H54 (cell line): ENCODE data around the gene NSDHL.
A peak's percentile ranks its signal among the peaks of the same experiment; 100 is the strongest.

Source experiments
- DNase-seq: peaks from one replicate; pipeline ENCODE4 v3.0.0; 2011; ENCODE audit warnings: low spot score, mixed read lengths; ENCODE audit not compliant: insufficient read length
- FAIRE-seq: peaks from 3 replicates; lab custom pipeline; 2011; peaks lifted over from hg19 to GRCh38; lab: Jason Lieb, UNC
- POLR2A ChIP-seq: IDR thresholded peaks from 2 replicates; pipeline ENCODE4 v1.6.1; 2011; ENCODE audit warnings: low read depth, mild to moderate bottlenecking, low read length

The NSDHL gene

DNA sequence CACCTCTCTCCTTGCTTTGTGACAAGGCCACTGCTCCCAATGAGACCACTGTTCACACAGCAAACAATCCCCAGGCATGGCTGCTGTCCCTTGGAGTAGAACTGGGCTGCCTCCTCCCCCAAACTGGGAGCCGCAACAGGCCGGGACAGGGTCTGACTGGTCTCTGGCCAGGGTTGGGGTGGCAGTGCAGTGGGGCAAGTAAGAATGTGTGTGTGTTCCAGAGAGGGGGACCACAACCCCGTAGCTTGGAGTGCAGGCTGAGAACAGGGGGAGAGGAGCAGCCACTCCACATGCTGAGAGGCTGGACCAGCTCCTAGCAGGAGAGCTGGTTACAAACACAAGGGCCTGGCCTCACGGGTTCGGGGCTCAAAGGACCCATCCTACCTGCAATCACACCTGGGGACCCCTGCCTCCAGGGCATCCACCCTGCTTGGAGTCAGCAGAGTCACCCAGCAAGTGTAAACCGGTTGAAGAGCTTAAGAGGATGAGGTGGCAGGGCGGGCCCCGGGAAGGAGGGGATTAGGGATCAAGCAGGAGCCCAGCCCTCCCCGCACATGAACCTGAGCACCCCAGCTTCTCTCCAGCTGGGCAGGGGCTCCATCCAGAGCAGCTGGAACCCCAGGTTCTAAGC is 63.2 kb downstream of the NSDHL start:
- DNase-seq (no peak), FAIRE-seq (no peak)
- no peak for TF ChIP-seq POLR2A

DNA sequence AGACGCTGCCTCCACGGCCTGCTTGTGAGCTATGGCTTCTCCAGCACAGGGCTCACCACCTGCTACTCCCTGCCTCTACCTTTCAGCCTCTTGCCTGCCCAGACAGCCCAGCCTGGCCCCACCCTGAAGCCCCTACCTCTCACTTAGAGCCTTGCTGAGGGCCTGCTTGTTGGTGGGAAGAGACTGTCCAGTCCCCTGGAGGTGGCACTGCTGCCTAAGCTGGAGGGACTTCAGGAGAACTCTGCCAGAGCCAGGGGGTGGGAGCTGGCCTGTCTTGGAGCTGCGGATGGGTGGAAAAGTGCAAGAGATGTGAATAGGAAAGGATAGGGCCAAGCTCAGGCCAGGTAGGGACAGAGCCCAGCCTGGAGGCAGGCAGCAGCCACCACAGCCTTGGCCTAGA is 64.3 kb downstream of the NSDHL start:
- DNase-seq, result no peak
- FAIRE-seq, result no peak
- TF ChIP-seq POLR2A, result no peak

DNA sequence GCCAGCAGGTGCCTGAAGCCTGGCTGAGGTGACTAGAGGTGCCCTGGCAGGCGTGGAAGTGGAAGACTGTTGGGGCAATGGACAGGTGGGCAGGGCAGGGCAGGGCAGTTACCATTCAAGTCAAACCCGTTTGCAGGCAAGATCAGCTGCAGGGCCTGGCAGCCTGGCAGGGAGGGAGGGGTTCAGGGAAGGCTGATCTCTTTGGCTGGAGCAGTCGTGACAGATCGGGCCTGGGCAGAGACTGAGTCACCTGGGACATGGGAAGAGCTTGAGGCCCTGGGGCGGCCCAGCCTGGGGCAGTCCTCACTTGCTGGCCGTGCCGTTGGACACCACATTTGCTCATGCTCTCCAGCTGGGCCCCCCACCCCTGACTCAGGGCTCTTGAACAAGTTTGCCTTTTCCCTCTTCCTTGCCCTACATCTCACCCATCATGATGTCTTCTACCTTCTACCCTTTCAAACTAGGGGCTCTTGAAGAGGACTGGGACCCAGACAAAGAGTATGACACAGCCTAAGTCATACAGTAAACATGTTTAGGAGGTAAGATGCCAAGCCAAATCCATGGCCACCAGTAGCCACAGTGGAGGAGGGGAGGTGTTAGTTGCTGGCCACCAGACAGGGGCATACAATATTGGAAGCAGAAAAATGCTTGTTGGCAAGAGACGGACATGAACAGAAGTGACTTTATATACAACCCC is 65.0 kb downstream of the NSDHL start:
- DNase-seq (peak; percentile 62), FAIRE-seq (no peak)
- no peak for TF ChIP-seq POLR2A

DNA sequence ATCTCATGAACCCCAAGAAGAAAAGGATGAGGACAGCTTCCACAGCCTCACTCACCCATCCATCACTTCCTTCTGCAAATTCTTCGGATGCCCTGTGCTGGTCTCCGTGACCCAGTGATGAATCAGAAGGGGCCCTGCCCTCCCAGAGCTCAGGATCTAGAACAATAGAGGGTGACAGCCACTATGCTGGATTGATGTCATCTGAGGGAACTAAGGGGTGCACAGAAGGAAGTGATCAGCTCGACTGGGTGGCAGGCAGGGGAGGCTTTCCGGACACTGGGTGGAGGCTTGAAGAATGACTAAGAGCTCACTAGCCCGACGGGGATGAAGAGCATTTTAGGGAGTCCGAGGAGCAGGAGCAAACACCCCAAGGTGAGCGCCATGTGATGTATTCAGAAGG is 65.6 kb downstream of the NSDHL start:
- DNase-seq, result peak; percentile 61
- FAIRE-seq, result no peak
- TF ChIP-seq POLR2A, result no peak

DNA sequence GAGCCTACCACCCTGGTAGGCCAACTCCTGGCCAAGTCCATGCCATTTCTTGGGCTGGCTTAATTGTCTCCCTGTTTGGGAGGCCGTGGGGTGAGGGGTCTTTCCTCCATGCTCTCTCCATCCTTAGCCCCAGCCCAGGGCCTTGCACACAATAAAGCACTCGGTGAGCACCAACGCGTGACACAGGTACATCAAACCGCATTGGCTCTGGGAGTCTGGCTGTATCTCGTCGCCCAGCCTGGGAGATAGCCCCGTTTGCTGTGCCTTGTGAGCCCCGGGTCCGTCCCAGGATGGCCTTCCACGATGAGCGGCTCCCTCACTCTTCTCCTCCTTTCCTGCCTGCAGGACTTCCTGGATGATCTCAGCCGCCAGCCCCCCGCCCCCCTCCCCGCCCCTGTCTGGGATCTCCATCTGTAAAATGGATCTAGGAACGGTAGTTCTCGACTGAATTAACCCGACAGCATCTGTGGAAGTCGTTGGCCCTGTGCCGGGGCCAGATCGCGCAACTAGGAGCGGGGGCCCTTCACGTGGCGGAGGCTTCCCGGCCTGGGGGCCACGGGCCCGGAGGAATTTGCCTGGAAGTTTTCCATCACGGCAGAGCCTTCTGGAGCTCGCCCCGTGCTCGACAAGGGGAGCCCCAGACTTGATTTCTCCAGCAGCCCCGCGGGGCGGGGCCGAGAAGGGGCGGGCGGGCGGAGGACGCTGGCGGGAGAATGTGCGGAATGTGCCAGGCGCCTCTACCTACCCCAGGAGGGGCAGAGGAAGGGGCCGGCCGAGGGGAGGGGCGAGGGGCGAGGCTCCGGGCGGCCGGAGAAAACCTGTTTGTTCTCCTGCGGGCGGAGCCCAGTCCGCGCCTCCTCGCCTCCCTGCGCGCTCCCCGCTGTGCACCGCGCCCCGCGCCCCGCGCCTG is 66.6 kb downstream of the NSDHL start, which contains the start of gene ZNF185:
TSS of gene ZNF185 (plus strand) at position 846 of the 910 bp plus-strand sequence. CDS start 16,423 bp downstream, outside the sequence.
- FAIRE-seq (no peak), DNase-seq (peak; percentile 33)
- TF ChIP-seq POLR2A, result no peak

DNA sequence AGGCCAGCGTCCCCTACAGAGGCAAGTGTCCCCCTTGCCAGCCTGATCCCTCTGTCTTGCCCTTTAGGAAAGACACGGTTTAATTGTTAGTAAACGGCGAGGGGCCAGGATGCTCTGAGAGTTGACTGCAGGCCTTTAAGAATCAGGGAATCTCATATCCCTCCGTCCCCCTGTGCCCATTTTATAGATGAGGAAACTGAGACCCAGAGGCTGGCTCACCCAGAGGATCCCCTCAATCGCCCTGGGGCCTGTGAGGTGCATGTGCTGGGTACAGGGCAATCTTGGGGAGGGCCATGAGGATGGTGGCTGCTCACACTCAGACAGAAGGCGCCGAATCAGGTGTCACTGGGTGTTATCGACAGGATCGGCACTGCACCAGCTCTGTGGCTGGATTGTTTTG is 67.6 kb downstream of the NSDHL start:
- FAIRE-seq (no peak), DNase-seq (no peak)
- no peak for TF ChIP-seq POLR2A

DNA sequence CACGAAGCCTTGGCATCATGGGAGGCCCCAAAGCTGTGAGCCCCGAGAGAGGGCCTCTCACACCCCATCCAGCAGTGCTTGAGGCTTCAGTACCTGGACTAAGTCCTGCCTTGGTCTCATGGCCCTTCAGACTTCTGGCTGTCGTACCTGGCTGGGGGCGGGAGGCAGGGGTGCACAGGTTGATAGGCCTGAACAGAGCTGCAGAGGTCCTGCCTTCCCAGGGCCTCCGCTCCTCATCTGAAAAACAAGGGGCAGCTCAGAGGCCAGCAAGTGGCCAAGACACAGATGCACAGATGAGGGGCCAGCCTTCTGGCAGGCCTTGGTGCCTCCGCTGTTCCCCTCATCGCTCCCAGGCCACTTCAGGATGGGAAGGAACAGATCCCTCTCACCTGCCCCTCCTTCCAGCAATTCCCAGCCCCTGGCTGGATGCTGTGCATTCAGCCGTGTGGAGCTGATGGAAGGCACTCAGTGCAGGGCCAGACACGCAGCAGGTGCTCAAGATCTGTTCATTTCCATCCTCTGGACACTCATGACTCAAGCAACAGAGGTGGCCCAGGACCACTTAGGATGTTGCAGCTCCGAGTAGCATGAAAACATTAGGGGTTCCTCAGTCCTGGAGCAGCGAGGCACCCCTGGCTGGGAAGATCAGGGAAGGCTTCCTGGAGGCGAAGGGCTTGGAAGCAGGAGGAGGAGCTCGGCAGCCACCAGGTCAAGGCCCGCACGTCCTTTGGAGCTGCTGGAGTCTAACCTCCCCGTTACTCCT is 68.4 kb downstream of the NSDHL start:
- FAIRE-seq (no peak), DNase-seq (no peak)
- TF ChIP-seq POLR2A, result no peak

DNA sequence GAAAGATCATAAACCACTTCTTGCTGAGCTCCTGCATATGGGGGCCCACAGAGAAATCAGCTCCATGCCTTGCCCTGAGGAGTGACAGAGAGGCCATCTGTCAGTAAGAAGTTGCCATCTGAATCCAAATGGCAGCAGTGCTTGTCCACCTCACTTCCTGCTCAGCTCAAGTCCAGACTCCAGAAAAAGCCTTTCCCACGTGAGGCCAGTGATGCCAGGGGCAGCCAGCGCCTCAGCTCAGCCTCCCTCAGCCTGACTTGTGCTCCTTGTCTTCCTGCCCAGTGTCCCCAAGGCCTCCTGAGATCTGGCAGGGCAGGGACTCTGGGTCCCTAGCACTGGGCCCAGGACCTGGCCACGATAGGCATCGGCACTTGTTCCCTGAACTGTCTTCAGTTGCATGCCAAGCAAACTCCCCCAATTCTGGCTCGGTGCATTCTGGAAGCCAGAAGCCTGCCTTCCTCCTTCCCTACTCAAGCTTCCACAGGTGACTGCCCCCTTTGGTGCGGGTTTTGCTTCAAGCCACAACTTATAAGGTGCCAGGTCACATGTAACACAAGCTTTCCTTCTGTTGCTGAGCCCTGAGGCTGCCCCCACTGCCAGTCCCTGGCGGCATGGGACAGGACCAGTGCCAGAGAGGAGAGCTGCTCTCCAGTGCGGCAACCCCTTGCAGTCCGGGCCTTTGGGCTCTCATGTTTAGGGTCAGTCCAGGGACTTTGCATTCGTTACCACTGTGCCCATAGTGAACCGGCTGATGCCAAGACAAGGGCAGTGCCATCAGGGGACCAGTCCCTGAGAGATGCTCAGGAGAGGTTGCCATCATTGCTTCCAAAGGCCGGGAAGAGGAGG is 69.2 kb downstream of the NSDHL start:
- FAIRE-seq (no peak), DNase-seq (no peak)
- no peak for TF ChIP-seq POLR2A

DNA sequence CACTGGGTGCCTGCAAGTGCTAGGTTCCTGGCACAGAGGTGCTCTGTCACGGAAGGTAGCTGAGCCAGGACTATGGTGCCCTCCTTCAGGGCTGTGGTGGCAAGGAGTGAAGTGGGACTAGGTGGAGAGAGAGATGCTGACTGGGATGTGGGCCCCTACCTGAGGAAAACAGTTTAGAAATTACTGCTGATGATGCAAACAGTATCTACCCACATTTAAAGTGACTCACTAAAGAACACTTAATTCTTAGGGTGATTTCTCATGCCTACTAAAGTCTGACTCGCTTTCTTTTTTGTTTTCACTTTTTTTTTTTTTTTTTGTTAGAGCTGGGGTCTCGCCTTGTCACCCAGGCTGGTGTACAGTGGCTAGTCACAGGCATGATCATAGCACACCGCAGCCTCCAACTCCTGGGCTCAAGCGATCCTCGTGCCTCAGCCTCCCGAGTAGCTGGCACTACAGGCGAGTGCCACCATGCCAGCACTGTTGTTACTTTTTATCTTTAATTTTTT is 70.1 kb downstream of the NSDHL start:
- DNase-seq (no peak), FAIRE-seq (no peak)
- TF ChIP-seq POLR2A, result no peak

DNA sequence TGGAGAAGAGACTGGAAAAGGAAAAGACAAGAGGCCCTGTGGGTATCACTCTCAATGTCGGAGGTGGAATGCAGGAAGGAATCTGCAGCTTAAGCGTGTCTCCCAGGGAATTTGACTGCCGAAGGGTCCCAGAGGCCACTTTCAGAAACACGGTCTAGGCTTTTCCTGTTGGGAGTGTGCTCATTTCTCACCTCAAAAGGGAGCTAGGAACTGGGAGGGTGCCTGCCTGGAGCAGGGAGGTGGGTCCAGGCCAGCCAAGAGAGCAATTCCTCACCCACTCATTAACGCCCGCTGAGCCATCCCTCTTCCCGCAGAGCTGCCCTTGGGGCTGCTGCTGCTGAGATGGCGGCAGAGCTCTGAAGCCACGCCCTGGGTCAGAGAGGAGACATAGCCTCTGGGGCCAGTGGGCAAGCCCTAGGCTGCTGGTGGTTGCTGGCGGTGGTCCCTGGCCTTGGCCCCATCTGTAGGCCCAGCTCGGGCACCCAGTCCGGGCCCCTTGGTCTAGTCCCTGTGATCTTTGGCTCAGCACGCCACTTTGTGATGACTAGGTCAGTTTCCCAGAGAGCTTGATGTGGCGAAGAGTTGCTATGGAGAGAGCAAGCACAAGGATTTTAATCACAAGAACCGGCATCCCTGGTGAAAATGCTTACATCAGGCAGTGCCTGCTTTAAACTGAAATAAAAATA is 71.1 kb downstream of the NSDHL start:
- DNase-seq, result no peak
- no peak for FAIRE-seq
- TF ChIP-seq POLR2A, result no peak

DNA sequence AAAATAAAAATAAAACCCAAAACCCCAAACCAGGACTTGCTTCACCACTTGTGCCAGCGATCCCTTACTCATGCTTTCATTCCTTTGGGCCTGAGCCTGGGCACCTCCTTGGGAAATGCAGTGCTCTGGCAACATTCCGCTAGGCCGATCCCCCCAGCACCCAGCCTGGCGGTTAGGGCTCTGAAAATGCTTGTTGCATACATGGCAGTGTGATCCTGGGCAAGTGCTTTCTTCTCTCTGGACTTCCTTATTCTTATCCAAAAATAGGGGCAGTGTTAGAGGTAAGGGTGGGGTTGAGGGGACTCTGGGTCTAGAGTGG is 71.6 kb downstream of the NSDHL start:
- TF ChIP-seq POLR2A, result no peak
- DNase-seq (no peak), FAIRE-seq (no peak)

DNA sequence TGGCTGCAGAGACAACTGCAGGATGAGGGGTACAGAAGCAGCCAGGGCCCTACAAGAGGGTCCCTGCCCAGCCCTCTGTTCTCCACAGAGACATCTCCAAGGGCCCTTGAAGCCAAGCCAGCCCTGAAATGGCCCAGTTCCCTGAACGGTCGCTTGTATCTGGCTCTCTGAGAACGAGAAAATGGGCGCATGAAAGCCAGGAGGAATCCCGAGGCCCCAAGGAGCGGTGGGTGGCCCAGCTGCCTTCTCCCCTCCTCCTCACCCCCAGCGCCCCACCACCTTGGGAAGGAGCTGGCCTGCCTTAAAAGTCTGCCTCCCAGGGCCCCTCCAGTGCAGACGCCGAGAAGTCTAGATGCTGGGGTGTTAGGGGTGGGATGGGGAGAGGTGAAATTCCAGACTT is 72.7 kb downstream of the NSDHL start:
- DNase-seq (no peak), FAIRE-seq (no peak)
- no peak for TF ChIP-seq POLR2A
